NCI-H226 (cell line): ENCODE results near the gene SND1.

ENCODE experiments used
- DNase-seq: peaks from one replicate; pipeline ENCODE4 v3.0.0-alpha.2; 2015

SND1 gene

GRCh38 chr7:128063088-128063487 lies 411.1 kb downstream of the SND1 start:
- DNase-seq: no peak

GRCh38 chr7:128065872-128066271 lies 413.9 kb downstream of the SND1 start:
- DNase-seq: no peak

- DNase-seq: no peak
These were observed 414.4 kb downstream of the SND1 start for GRCh38 chr7:128066395-128066794.

- DNase-seq: no peak
These were observed 414.9 kb downstream of the SND1 start for GRCh38 chr7:128066858-128067257.

GRCh38 chr7:128067983-128068382 lies 416.0 kb downstream of the SND1 start:
- DNase-seq: peak; percentile 9

- no peak for DNase-seq
These were observed 416.8 kb downstream of the SND1 start for GRCh38 chr7:128068785-128069184.

GRCh38 chr7:128069373-128070364 lies 417.7 kb downstream of the SND1 start:
- no peak for DNase-seq

- DNase-seq: no peak
These were observed 419.4 kb downstream of the SND1 start for GRCh38 chr7:128071376-128071775.

- DNase-seq: no peak
These were observed 419.8 kb downstream of the SND1 start for GRCh38 chr7:128071801-128072200.

GRCh38 chr7:128073671-128074310 lies 421.8 kb downstream of the SND1 start:
- DNase-seq: no peak

- DNase-seq: no peak
These were observed 422.3 kb downstream of the SND1 start for GRCh38 chr7:128074336-128074735.

- DNase-seq: no peak
These were observed 422.7 kb downstream of the SND1 start for GRCh38 chr7:128074736-128075135.

- no peak for DNase-seq
These were observed 423.5 kb downstream of the SND1 start for GRCh38 chr7:128075242-128076095.

GRCh38 chr7:128076196-128076795 lies 424.3 kb downstream of the SND1 start:
- DNase-seq: no peak

- no peak for DNase-seq
These were observed 424.8 kb downstream of the SND1 start for GRCh38 chr7:128076796-128077271.

- DNase-seq: no peak
These were observed 426.3 kb downstream of the SND1 start for GRCh38 chr7:128078309-128078708.

- no peak for DNase-seq
These were observed 428.2 kb downstream of the SND1 start for GRCh38 chr7:128080169-128080568.

- no peak for DNase-seq
These were observed 429.4 kb downstream of the SND1 start for GRCh38 chr7:128081351-128081750.

- DNase-seq: no peak
These were observed 429.8 kb downstream of the SND1 start for GRCh38 chr7:128081808-128082207.

- no peak for DNase-seq
These were observed 430.4 kb downstream of the SND1 start for GRCh38 chr7:128082431-128082830.

GRCh38 chr7:128084896-128085608 lies 433.1 kb downstream of the SND1 start:
- DNase-seq: no peak

- no peak for DNase-seq
These were observed 438.5 kb downstream of the SND1 start for GRCh38 chr7:128090492-128090891.
